IPS-15b (cell line): ENCODE data around the gene SNRPD3.
"Not testable (repeated sequence)": the region's sequence is repeated elsewhere in the genome, so short reads cannot be mapped to it uniquely, and the experiment has no call there.

Source experiments
- H3K27me3 ChIP-seq: one replicate; pipeline ENCODE4 v1.6.1; 2013; ENCODE audit warnings: low read length; ENCODE audit not compliant: control insufficient read depth, insufficient read depth
- H3K36me3 ChIP-seq: one replicate; pipeline ENCODE4 v1.6.1; 2013; ENCODE audit warnings: low read length; ENCODE audit not compliant: control insufficient read depth, insufficient read depth
- H3K4me1 ChIP-seq: one replicate; pipeline ENCODE4 v1.6.1; 2013; ENCODE audit warnings: mild to moderate bottlenecking, low read length; ENCODE audit not compliant: control insufficient read depth, insufficient read depth
- H3K4me3 ChIP-seq: one replicate; pipeline ENCODE4 v1.5.1; 2013; ENCODE audit warnings: low read depth, low read length
- H3K9ac ChIP-seq: one replicate; pipeline ENCODE4 v1.6.1; 2013; ENCODE audit warnings: low read depth, mild to moderate bottlenecking, low read length
- H3K9me3 ChIP-seq: one replicate; pipeline ENCODE4 v1.6.1; 2013; ENCODE audit warnings: mild to moderate bottlenecking, low read length; ENCODE audit not compliant: control insufficient read depth, insufficient read depth

SNRPD3 gene

GRCh38 chr22:24518228-24518627 is 37.6 kb upstream of the SNRPD3 start:
- Histone ChIP-seq H3K4me3 (no peak overlapping the region), H3K9me3 (no peaks in the 10 kb centered on the region), H3K36me3 (no peaks in the 10 kb centered on the region), H3K27me3 (no peaks in the 10 kb centered on the region), H3K9ac (no peak overlapping the region), H3K4me1 (no peaks in the 10 kb centered on the region)

- Histone ChIP-seq H3K4me3 (no peak overlapping the region), H3K9ac (no peak overlapping the region)
These were observed 36.9 kb upstream of the SNRPD3 start for GRCh38 chr22:24518771-24519485.

GRCh38 chr22:24519496-24519895 is 36.3 kb upstream of the SNRPD3 start:
- no peaks in the 10 kb centered on the region for H3K4me1 ChIP-seq
- H3K9me3 ChIP-seq: no peaks in the 10 kb centered on the region
- H3K36me3 ChIP-seq: no peaks in the 10 kb centered on the region
- H3K9ac ChIP-seq: no peak overlapping the region
- H3K27me3 ChIP-seq: no peaks in the 10 kb centered on the region
- no peak overlapping the region for H3K4me3 ChIP-seq

More at GRCh38 chr22:24518771-24519485, 36.9 kb upstream of the SNRPD3 start:
- no peaks in the 10 kb centered on the region for H3K9me3 ChIP-seq
- no peaks in the 10 kb centered on the region for H3K4me1 ChIP-seq
- H3K27me3 ChIP-seq: no peaks in the 10 kb centered on the region
- H3K36me3 ChIP-seq: no peaks in the 10 kb centered on the region

GRCh38 chr22:24521791-24522245 is 34.0 kb upstream of the SNRPD3 start:
- Histone ChIP-seq H3K4me1 (no peaks in the 10 kb centered on the region), H3K36me3 (no peaks in the 10 kb centered on the region), H3K9ac (no peak overlapping the region), H3K9me3 (no peaks in the 10 kb centered on the region), H3K4me3 (no peak overlapping the region), H3K27me3 (no peaks in the 10 kb centered on the region)

- H3K27me3 ChIP-seq: no peaks in the 10 kb centered on the region
- no peaks in the 10 kb centered on the region for H3K9me3 ChIP-seq
- H3K4me1 ChIP-seq: no peaks in the 10 kb centered on the region
- no peak overlapping the region for H3K9ac ChIP-seq
- H3K4me3 ChIP-seq: no peak overlapping the region
- H3K36me3 ChIP-seq: no peaks in the 10 kb centered on the region
These were observed 31.9 kb upstream of the SNRPD3 start for GRCh38 chr22:24523873-24524272.

- H3K4me3 ChIP-seq: no peak overlapping the region
- no peaks in the 10 kb centered on the region for H3K4me1 ChIP-seq
- H3K36me3 ChIP-seq: no peaks in the 10 kb centered on the region
- H3K27me3 ChIP-seq: no peaks in the 10 kb centered on the region
- H3K9ac ChIP-seq: no peak overlapping the region
- H3K9me3 ChIP-seq: no peaks in the 10 kb centered on the region
These were observed 30.3 kb upstream of the SNRPD3 start for GRCh38 chr22:24525416-24526037.

GRCh38 chr22:24526191-24526590 is 29.6 kb upstream of the SNRPD3 start:
- Histone ChIP-seq H3K27me3 (no peaks in the 10 kb centered on the region), H3K36me3 (no peaks in the 10 kb centered on the region), H3K4me3 (no peak overlapping the region), H3K9ac (no peak overlapping the region), H3K4me1 (no peaks in the 10 kb centered on the region), H3K9me3 (no peaks in the 10 kb centered on the region)

GRCh38 chr22:24529898-24530297 is 25.9 kb upstream of the SNRPD3 start:
- no peaks in the 10 kb centered on the region for H3K4me1 ChIP-seq
- H3K9me3 ChIP-seq: no peaks in the 10 kb centered on the region
- no peaks in the 10 kb centered on the region for H3K36me3 ChIP-seq
- H3K27me3 ChIP-seq: no peaks in the 10 kb centered on the region
- no peak overlapping the region for H3K9ac ChIP-seq
- no peak overlapping the region for H3K4me3 ChIP-seq

GRCh38 chr22:24530968-24531367 is 24.8 kb upstream of the SNRPD3 start:
- not testable (repeated sequence) for H3K4me1 ChIP-seq, H3K36me3 ChIP-seq, H3K27me3 ChIP-seq, H3K9ac ChIP-seq, H3K4me3 ChIP-seq, H3K9me3 ChIP-seq

GRCh38 chr22:24532075-24532474 is 23.7 kb upstream of the SNRPD3 start:
- Histone ChIP-seq H3K4me1 (no peaks in the 10 kb centered on the region), H3K27me3 (no peaks in the 10 kb centered on the region), H3K36me3 (no peaks in the 10 kb centered on the region), H3K9ac (no peak overlapping the region), H3K9me3 (no peaks in the 10 kb centered on the region), H3K4me3 (no peak overlapping the region)

GRCh38 chr22:24535348-24535747 is 20.5 kb upstream of the SNRPD3 start:
- Histone ChIP-seq H3K36me3 (peaks cover under 1% of the 10 kb centered on the region), H3K9ac (no peak overlapping the region), H3K4me3 (no peak overlapping the region), H3K9me3 (no peaks in the 10 kb centered on the region), H3K27me3 (no peaks in the 10 kb centered on the region), H3K4me1 (no peaks in the 10 kb centered on the region)

- Histone ChIP-seq H3K36me3 (peaks cover 7% of the 10 kb centered on the region), H3K4me3 (no peak overlapping the region), H3K9me3 (no peaks in the 10 kb centered on the region), H3K27me3 (no peaks in the 10 kb centered on the region), H3K9ac (no peak overlapping the region), H3K4me1 (no peaks in the 10 kb centered on the region)
These were observed 19.7 kb upstream of the SNRPD3 start for GRCh38 chr22:24536089-24536488.
